GM10248 (cell line): ENCODE data around the gene TRPT1.

Experiments
- CTCF ChIA-PET: fragments of 300-600 bp; sonication (Branson Sonifier 250); formaldehyde crosslinking; extraction: SDS; loops from one replicate; lab custom pipeline; 2021; ENCODE audit warnings: antibody characterized with exemption; lab: Yijun Ruan, JAX
- POLR2A ChIA-PET: fragments of 350-650 bp; sonication (Branson Sonifier 250); formaldehyde crosslinking; extraction: SDS; loops from one replicate; lab custom pipeline; 2020; ENCODE audit warnings: antibody characterized with exemption; lab: Yijun Ruan, JAX
- DNase-seq: peaks from one replicate; pipeline ENCODE4 v3.0.0; 2012; ENCODE audit errors: extremely low spot score
- CTCF ChIP-seq: IDR thresholded peaks from 2 replicates; pipeline ENCODE4 v1.5.1; 2012; ENCODE audit warnings: mild to moderate bottlenecking, low read depth; ENCODE audit errors: extremely low read depth, missing control alignments, control extremely low read depth

Gene TRPT1

GRCh38 chr11:64218628-64219353 lies 7.2 kb downstream of the TRPT1 start:
- TF ChIP-seq CTCF: no peak
- ChIA-PET POLR2A (interaction anchor here (1.0 kb wide), 1 partner anchor 22 kb away, joined by 3 read pairs; no protein-coding TSS in a partner anchor), CTCF (interaction anchor here (16.7 to 30.9 kb wide), 2 partner anchors 8 to 10 kb away, joined by 368 read pairs; partner anchors contain the start of genes DNAJC4, FERMT3, FKBP2 and NUDT22)
- no peak for DNase-seq

GRCh38 chr11:64216879-64217278 lies 9.1 kb downstream of the TRPT1 start:
- ChIA-PET CTCF (interaction anchor here (0.9 to 30.9 kb wide), 4 partner anchors 6 to 115 kb away, joined by 3 to 368 read pairs (median 196); partner anchors contain the start of genes DNAJC4, FERMT3, FKBP2 and NUDT22), POLR2A (interaction anchor here (1.2 to 1.9 kb wide), 2 partner anchors 10 kb away, joined by 4 to 10 read pairs; partner anchors contain the start of genes FERMT3 and NUDT22)
- DNase-seq: no peak
- no peak for TF ChIP-seq CTCF

GRCh38 chr11:64211181-64211872 lies 14.7 kb downstream of the TRPT1 start:
- no peak for DNase-seq
- ChIA-PET POLR2A (no interaction called here), CTCF (interaction anchor here (2.0 to 16.7 kb wide), 3 partner anchors 18 to 92 kb away, joined by 7 to 368 read pairs (median 10); partner anchors contain the start of genes DNAJC4, FKBP2, NUDT22 and TRPT1)
- TF ChIP-seq CTCF: no peak

GRCh38 chr11:64210301-64211020 lies 15.5 kb downstream of the TRPT1 start:
- no peak for DNase-seq
- POLR2A ChIA-PET: no interaction called here
- CTCF ChIA-PET: interaction anchor here (2.0 to 16.7 kb wide), 3 partner anchors 18 to 92 kb away, joined by 7 to 368 read pairs (median 219); partner anchors contain the start of genes CATSPERZ, DNAJC4, ESRRA and FKBP2
- TF ChIP-seq CTCF: no peak

- no peak for TF ChIP-seq CTCF
- no peak for DNase-seq
- CTCF ChIA-PET: interaction anchor here (14.6 to 16.7 kb wide), 2 partner anchors 19 to 93 kb away, joined by 219 to 368 read pairs; partner anchors contain the start of genes CATSPERZ, DNAJC4, ESRRA and FKBP2
- POLR2A ChIA-PET: interaction anchor here (2.0 kb wide), 1 partner anchor 60 kb away, joined by 5 read pairs; no protein-coding TSS in a partner anchor
Measured at GRCh38 chr11:64209563-64209843, 16.5 kb downstream of the TRPT1 start.
